Right hindlimb (tissue), 1 donor: ENCODE measurements around the gene SLC2A3.
"Not testable (repeated sequence)": the region's sequence is repeated elsewhere in the genome, so short reads cannot be mapped to it uniquely, and the experiment has no call there.

Source experiments
- DNase-seq: peaks from one replicate; pipeline ENCODE4 v3.0.0-alpha.2; 2018

SLC2A3 gene

DNA sequence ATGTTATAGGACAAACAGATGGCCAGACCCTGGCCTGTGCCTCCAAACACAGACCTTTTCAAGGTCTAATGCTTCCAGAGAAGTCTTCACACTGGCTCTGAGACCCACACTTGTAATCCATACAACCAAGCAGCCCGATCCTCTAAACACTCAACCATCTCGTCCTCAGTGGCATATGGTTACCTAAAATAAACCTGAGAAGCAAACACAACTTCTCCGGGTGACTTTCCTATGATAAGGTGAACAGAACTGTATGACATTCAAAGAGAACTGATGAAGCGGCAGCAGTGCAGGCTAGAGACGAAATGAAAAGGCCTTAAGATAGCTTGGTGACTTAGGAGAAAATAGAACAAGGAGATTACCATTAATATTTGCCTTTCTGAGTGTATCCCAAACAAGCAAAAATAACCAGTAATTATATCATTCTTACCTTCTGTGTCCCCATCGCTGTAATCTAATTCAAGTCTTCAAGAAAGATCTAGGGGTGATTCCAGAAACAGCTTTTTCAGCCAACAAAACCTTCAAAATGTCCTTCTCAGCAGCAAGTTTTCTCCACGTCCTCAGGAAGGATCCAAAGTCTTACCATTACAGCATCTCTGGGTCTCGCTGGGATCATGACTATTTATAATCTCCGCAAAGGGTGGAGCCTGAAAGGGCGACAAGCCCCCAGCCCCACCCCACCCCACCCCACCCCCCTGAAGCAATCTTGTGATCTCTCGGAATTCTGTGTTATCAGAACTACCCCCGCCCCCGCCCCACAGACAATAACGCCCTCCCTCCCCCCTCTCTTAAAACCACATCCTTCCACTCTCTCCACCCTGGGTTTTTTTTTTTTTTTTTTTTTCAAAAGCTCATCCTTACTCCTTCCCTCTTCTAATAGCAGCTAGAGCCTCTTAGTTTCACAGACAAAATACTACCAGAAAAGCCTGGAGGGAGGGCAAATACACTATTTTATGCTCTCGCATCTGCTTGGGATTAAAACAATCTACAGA lies at the start of gene SLC2A3:
Gene SLC2A3 (minus strand): TSS at position 598 of the 992 bp plus-strand sequence. CDS start 153 bp downstream, at position 445.
- DNase-seq: peak; percentile 88

DNA sequence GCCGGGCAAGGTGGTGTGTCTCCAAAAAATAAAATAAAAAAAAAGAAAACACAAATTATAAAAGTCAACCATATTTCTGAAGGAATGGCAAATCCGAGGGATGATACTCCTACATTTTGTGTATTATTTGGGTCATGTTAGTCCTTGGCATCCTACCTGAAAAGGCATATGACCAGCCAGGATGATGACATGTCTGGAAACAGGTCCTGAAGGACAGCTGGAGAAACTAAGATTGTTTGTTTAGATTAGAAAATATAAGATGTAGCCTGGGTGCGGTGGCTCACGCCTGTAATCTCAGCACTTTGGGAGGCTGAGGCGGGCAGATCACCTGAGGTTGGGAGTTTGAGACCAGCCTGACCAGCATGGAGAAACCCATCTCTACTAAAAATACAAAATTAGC lies 48.9 kb upstream of the SLC2A3 start:
- DNase-seq: no peak

DNA sequence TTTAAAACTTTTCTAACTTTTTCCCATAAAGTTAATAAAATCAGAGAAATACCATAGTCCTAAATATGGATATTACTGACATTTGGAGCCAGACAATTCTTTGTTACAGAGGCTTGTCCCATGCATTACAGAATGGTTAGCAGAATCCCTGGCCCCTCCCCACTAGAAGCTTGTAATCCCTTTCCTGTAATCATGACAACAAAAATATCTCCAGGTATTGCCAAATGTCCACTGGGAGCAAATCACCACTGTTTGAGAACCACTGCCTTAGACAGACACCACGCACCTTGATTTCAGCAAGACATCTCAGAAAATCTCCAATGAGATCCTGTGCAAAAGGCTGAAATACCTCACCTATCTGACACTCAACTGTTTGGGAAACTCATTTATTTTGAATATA lies 47.5 kb upstream of the SLC2A3 start:
- not testable (repeated sequence) for DNase-seq

DNA sequence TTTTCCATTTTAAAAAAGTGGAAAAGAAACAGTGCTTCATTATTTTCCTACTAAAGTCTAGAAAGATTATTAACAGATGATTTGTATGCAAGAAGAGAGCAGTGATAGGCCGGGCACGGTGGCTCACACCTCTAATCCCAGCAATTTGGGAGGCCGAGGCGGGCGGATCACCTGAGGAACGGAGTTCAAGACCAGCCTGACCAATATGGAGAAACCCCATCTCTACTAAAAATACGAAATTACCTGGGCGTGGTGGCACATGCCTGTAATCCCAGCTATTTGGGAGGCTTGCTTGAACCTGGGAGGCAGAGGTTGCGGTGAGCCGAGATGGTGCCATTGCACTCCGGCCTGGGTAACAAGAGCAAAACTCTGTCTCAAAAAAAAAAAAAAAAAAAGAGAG lies 47.0 kb upstream of the SLC2A3 start:
- not testable (repeated sequence) for DNase-seq

DNA sequence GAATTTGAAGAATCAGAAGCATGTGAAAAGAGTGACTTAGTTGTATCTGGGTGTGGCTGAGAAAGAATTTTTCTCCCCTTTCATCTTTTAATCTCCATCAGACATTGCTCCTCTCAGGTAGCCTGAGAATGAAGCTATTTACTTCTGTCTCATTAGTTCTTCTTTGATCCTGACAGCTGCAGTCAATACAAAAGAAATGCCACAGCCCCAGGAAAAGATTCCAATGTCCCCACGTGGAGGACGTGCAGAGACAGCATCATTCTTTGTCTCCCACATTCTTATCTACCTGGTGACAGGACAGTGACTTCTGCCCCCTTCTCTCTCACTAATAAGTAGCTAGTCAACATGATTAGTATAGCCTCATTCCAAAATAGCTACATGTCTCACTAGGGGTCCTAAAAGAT lies 46.3 kb upstream of the SLC2A3 start:
- DNase-seq: not testable (repeated sequence)

DNA sequence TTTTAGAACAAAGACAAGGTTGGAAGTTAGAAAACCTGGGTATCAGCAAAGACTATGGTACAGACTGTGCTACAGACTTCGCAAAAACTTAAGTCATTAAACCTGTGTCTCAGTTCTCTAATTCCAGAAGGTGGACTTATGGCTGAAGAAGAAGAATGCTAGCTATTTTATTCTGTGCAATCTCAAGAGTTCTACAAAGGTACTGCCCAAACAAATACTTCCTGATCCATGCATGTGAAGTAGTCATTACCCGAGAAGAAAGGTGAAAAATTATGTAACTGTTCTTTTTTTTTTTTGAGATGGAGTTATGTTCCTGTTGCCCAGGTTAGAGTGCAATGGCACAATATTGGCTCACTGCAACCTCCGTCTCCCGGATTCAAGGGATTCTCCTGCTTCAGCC lies 45.5 kb upstream of the SLC2A3 start:
- no peak for DNase-seq

DNA sequence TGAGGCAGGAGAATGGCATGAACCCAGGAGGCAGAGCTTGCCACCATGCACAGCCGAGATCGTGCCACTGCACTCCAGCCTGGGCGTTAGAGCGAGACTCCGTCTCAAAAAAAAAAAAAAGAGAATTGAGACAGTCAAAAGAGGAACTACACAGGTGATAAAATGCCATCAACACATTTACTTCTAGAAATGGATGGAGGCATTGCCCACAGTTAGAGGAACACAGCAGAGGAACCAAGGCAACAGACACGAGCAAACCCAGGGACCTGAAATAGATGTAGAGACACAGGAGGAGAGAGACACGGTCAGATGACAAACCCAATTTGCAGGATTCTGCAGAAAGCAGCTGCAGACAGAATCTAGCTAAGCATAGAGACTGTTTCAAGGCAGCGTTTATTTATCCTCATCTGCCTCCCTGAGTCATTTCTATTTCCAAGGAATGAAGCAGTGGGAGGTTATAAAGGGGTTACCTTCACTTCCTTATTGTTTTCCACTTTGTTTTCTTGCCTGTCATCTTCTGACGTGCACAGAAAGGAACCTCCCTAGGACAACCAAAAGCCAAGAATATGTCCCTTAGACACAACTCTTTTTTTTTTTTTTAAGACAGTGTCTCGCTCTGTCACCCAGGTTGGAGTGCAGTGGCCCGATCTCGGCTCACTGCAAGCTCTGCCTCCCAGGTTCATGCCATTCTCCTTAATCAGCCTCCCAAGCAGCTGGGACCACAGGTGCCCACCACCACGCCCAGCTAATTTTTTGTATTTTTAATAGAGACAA lies 41.6 kb upstream of the SLC2A3 start:
- DNase-seq: not testable (repeated sequence)

DNA sequence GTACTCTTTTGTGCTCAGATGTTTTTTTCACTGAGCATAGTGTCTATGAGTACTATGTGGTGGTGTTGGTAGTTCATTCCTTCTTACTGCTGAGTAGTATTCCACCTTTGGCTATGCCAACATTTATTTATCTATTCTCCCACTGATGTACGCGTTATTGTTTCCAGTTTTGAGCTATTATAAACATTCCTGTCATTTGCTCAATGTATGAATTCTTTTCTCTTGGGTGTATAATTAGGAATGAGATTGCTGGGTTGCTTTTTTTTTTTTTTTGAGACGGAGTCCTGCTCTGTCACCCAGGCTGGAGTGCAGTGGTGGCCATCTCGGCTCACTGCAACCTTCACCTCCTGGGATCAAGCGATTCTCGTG lies 37.5 kb upstream of the SLC2A3 start:
- DNase-seq: no peak

DNA sequence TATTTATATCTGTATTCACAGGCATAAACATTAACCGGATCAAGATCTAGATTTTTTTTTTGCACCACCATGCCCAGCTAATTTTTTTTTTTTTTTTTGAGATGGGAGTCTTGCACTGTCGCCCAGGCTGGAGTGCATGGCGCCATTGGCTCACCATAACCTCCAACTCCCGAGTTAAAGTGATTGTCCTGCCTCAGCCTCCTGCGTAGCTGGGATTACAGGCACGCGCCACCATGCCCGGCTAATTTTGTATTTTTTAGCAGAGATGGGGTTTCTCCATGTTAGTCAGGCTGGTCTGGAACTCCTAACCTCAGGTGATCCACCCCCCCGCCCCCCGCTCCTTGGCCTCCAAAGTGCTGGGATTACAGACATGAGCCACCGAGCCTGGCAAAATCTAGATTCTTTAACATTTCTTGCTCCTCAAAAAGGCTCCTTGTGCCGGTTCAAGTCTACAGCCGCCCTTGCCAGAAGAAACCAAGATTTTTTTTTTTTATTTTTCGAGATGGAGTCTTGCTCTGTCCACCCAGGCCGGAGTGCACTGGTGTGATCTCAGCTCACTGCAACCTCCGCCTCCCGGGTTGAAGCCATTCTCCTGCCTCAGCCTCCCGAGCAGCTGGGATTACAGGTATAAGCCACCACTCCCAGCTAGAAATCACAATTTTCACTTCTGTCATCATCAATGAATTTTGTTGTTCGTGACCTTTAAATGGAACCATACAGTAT lies 36.9 kb upstream of the SLC2A3 start:
- no peak for DNase-seq

DNA sequence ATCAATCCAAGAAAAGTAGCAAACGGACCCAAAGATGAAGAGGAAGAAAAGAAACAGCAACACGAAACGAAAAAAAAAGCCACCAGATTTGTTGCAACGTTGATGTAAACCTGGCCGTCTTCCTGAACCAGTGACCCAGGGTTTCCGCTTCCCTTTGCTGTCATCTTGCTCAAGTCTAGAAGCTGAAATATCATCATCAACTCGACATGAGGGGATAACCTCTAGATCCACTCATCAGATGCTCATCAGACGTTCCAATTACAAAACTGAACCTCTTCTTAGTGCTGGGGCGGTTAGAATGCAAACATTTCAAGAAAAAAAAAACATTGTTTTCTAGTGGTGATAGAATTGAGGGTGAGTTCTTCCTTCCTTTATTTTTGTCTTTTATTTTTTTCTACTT lies 36.3 kb upstream of the SLC2A3 start:
- DNase-seq: not testable (repeated sequence)

DNA sequence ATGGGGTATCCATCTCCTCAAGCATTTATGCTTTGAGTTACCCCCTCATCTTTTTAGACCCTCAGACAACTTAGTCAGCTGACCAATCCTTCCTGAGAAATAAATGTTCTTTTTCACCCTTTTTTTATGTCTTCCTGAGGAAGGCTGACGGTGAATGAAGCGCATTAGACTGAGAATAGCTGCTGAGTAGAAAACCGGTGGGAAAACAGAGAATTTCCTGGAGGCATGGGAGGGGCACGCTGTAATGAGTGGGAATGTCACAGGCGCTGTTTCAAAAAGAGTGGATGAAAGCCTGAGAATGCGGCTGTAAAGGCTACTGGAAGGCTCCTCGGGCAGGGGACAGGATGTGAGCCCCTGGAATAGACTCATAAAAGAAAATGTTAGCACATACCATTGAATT lies 35.8 kb upstream of the SLC2A3 start:
- not testable (repeated sequence) for DNase-seq

DNA sequence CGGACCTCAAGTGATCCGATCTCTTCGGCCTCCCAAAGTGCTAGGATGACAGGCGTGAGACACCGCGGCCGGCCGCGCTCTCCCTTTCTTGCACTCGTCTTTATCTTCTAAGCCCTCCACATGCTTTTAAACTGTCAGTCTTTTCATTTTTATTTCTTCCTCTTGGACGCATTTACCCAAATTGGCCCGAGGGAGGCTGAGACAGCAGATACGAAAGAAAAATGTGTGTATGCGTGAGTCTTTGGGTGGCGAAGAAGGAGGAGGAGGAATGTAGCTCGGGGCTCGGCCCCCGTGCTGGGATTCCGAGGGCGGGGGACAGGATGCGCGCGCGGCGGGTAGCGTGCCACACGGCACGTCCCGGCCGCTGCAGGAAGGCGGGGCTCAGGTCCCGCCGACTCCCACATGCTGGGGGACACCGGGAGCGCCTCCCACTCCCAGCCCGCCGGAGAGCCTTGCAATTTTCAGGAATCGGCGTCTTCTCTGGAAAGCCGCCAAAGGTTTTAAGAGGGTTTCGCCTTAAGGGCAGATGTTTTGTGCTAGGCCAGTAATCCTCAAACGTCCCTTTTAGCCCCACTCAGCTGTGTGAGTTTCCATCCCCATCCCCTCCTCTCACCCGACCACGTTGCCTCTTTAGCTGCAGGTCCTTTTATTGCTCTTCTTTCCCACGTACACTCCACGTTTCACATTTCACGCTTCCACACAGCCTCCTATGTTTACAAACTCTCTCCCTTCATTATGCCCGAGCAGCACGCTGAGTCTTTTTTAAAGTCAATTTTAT lies 34.7 kb upstream of the SLC2A3 start:
- DNase-seq: peak; percentile 97

DNA sequence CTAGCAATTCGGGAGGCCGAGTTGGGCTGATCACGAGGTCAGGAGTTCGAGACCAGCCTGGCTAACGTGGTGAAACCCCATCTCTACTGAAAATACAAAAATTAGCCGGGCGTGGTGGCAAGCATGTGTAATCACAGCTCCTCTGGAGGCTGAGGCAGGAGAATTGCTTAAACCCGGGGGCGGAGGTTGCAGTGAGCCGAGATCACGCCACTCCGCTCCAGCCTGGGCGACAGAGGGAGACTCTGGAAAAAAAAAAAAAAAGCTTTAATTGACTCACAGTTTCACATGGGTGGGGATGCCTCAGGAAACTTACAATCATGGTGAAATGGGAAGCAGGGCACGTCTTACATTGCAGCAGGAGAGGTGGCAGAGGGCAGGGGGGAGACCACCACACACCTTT lies 30.6 kb upstream of the SLC2A3 start:
- no peak for DNase-seq

DNA sequence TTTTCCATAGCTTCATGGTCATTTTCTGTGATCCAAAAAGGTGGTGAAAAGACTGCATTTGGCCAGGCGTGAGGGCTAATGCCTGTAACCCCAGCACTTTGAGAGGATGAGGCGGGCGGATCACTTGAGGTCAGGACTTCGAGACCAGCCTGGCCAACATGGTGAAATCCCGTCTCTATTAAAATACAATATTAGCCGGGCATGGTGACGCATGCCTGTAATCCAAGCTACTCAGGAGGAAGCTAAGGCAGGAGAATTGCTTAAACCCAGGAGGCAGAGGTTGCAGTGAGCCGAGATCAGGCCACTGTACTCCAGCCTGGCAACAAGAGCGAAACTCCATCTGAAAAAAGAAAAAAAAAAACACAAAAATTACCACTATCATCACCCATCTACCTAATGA lies 28.7 kb upstream of the SLC2A3 start:
- DNase-seq: not testable (repeated sequence)

DNA sequence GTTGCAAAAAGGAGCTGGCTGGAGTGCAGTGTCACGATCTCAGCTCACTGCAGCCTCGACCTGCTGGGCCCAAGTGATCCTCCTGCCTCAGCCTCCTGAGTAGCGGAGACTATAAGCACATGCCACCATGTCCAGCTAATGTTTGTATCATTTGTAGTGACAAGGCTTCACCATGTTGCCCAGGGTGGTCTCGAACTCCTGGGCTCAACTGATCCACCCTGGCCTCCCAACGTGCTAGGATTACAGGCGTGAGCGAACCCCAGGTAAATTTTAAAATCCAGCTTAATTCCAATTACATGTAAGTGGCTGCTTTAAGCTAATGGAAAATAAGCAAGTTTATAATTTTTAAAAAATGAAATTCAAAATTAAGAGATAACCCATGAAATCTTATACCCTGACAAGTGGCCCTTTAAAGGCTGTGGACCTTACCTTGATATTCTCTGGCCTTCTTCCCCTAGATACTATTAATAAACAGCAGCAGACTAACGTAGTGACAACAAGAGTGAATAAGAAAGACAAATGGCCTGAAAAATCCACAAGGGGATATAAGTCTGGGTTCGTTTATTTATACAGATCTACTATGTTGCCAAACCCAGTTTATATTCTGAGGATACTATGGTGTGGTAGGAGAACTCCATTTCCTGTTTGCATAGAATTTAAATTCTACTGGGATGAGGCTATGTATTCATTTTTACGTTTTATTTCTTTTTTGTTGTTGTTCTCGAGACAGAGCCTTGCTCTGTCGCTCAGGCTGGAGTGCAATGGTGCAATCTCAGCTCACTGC lies 25.6 kb upstream of the SLC2A3 start:
- DNase-seq: no peak

DNA sequence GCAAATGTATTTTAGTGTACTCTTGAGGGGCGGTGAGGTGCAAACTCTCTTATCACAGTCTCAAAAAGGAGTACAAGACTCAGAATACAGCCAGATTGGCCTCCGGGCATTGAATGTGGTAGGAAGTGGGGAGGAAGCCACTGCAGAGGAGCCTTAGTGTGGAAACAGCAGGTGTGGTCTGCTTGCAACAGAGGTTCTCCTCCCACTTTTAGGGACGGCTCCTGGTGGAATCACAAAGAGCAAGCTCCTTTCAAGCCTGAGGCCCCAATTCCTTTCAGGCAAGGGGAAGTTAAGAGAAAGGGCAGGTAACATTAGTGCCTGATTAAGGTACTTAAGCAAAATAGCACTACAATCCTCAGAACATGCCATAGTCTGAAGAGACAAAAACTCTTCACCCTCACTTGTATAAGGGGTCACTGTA lies 23.7 kb upstream of the SLC2A3 start:
- DNase-seq: no peak

DNA sequence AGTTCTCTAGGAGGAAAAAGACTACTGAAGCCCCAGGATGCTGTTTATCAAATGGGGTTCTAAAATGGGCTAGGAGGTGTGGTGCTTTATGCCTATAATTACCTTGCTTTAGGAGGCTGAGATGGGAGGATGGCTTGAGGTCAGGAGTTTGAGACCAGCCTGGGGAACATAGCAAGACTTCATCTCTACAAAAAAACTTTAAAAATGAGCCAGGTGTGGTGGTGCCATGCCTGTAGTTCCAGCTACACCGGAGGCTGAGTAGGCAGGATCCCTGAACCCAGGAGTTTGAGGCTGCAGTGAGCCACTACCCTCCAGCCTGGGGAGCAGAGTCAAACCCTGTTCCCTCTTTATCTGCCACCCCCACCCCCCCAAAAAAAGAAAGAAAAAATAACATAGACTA lies 23.3 kb upstream of the SLC2A3 start:
- DNase-seq: no peak

DNA sequence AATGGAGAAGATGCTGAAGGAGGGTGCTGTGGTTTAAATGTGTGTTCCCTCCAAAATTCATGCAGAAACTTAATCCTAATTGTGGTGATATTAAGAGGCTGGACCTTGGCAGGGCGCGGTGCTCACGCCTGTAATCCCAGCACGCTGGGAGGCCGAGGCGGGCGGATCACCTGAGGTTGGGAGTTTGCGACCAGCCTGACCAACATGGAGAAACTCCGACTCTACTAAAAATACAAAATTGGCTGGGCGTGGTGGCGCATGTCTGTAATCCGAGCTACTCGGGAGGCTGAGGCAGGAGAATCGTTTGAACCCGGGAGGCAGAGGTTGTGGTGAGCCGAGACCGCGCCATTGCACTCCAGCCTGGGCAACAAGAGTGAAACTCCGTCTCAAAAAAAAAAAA lies 18.9 kb upstream of the SLC2A3 start:
- DNase-seq: not testable (repeated sequence)

DNA sequence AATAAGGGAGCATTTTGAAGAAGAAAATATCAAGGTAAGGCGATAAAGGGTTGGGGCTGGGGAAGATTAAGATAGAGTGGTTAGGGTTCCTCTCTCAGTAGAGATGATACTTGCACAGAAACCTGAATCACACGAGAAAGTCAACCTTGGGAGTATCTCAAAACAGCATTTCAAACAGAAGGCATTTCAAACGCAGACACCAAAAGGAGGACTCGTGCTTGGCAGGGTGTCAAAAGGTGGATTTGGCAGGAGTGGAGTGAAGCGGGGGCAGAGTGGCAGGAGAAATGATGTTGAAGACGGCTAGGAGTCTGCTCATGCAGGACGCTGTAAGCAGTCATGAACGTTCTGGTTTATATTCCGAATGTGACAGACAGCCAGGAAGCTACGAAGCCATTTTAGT lies 18.4 kb upstream of the SLC2A3 start:
- not testable (repeated sequence) for DNase-seq

DNA sequence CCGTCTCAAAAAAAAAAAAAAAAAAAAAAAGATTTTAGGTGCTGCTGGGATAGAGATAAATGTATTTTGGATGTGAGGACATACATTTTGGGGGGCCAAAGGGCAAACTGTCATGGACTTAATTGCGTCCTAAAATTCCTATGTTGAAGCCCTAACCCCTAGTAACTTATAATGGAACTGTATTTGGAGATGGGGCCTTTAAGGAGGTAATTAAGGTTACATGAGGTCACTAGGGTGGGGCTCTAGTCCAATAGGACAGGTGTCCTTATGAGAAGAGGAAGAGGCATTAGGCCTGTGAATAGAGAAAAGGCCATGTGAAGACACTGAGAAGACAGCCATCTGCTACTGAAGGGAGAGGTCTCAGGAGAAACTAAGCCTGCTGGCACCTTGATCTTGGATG lies 17.9 kb upstream of the SLC2A3 start:
- DNase-seq: not testable (repeated sequence)

DNA sequence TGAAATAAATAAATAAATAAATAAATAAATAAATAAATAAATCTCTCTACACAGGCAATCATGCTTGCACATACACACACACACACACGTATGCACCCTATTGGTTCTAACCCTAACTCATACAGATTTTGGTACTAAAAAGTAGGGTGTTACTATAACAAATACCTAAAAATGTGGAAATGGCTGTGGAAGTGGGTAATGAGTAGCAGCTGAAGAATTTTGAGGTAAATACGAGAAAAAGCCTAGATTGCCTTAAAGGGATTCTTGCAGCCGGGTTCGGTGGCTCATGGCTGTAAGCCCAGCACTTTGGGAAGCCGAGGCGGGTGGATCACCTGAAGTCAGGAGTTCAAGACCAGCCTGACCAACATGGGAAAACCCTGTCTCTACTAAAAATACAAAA lies 15.7 kb upstream of the SLC2A3 start:
- DNase-seq: no peak
